GM18498 (cell line): ENCODE measurements around the gene DDX51.

ENCODE experiments used
- ATAC-seq: cut with Tn5 transposase; IDR thresholded peaks from one replicate; pipeline ENCODE4 v1.9.1; 2021; ENCODE audit warnings: mild to moderate bottlenecking, moderate library complexity; ENCODE audit not compliant: unreplicated experiment

The DDX51 gene

DNA sequence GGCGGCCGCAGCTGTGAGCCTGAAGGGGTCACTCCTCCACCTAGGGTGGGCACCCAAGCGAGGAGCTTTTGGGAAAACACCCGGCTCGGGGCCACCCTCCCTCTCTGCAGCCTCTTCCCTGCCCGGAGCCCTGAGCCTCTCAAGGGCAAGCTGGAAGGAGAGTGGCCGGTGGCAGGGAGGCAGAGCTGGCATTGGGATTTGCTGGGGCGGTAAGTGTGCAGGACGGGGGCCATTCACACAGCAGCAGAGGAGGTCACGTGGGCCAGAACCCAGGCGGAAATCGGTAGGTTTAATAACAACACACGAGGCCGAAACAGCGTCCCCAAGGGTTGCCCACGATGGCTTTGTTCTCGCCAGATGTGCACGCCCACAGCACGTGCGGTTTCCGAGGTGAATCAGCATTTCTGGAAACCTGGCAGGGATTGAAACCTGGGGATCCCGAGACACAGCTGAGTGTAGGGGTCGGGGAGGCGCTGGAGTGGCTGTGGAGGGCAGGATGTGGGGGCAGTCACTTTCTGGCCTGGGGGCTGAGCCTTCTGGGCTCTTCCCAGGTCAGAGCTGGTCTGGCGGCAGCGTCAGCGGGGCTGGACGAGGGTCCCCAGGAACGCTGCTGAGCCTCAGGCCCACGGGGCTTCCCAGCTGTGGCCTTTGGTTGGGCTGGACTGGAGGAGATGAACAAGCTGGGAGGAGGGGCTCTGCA is 23.6 kb upstream of the DDX51 start:
- no peak for ATAC-seq

GRCh38 chr12:132166801-132167591 is 22.9 kb upstream of the DDX51 start:
- ATAC-seq, result no peak

- no peak for ATAC-seq
Measured at GRCh38 chr12:132166093-132166492, 22.0 kb upstream of the DDX51 start.

DNA sequence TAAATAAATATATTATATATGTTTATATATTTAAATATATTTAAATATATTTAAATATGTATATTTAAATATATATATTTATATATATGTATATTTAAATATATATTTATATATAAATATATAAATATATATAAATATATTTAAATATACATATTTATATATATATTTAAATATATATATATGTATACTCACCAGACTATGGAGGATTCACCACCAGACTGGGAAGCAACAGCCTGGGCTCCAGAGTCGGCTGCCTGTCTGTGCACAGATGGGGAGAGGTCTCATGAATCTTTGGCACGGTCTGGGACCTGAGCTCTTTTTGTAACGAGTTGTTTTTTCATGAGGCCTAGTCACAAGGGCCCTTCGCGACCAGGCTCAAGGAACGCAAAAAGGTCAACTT is 21.5 kb upstream of the DDX51 start:
- no peak for ATAC-seq

GRCh38 chr12:132164426-132164825 is 20.3 kb upstream of the DDX51 start:
- ATAC-seq, result no peak

- no peak for ATAC-seq
Measured at GRCh38 chr12:132163911-132164288, 19.8 kb upstream of the DDX51 start.

- ATAC-seq, result no peak
Measured at GRCh38 chr12:132163041-132163910, 19.2 kb upstream of the DDX51 start.

- no peak for ATAC-seq
Measured at GRCh38 chr12:132162508-132163031, 18.5 kb upstream of the DDX51 start.

- ATAC-seq, result no peak
Measured at GRCh38 chr12:132161796-132162507, 17.8 kb upstream of the DDX51 start.

- no peak for ATAC-seq
Measured at GRCh38 chr12:132161036-132161781, 17.1 kb upstream of the DDX51 start.

- no peak for ATAC-seq
Measured at GRCh38 chr12:132160601-132161035, 16.5 kb upstream of the DDX51 start.

GRCh38 chr12:132160016-132160415 is 15.9 kb upstream of the DDX51 start:
- no peak for ATAC-seq

GRCh38 chr12:132159555-132160003 is 15.5 kb upstream of the DDX51 start:
- no peak for ATAC-seq

DNA sequence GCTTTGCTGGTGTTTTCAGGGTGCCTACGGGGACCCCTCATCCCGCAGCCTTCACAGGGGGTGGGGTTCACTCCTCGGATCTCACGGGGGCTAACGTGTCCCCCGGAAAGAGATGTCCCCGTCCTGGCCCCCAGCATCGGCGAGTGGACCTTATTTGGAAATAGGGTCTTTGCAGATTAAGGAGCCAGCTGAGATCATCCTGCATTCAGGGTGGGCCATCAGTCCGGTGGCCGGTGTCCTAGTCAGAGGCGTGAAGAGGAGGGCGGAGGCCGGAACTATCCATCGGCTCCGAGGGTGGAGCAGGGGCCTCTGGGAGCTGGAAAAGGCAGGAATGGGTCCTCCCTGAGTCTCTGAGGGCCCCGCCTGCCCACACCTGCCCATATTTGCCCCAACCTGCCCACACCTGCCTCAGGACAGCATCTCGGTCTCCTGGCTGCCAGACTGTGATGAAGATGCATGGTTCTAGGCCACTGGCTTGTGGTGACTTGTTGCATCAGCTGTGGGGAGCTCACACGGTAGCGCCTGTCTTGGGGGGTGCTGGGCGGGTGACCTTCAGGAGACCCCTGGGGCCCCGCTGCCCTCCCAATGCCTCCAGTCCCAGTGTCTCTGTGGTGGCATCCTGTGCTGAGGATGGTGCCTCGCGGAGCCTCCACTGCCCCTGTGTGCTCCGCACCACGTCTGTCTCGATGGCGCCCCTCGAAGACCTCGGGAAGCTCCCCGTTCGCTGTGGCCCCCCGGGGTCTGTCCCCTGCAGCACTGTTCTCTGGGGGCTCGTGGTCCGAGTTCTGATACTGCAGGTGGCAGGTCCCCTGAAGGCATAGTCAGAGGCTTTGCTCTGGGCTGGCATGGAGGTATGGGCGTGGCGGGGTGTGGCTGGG is 14.8 kb upstream of the DDX51 start:
- ATAC-seq, result no peak

- no peak for ATAC-seq
Measured at GRCh38 chr12:132157733-132158409, 13.8 kb upstream of the DDX51 start.

- ATAC-seq, result no peak
Measured at GRCh38 chr12:132156573-132157325, 12.6 kb upstream of the DDX51 start.

DNA sequence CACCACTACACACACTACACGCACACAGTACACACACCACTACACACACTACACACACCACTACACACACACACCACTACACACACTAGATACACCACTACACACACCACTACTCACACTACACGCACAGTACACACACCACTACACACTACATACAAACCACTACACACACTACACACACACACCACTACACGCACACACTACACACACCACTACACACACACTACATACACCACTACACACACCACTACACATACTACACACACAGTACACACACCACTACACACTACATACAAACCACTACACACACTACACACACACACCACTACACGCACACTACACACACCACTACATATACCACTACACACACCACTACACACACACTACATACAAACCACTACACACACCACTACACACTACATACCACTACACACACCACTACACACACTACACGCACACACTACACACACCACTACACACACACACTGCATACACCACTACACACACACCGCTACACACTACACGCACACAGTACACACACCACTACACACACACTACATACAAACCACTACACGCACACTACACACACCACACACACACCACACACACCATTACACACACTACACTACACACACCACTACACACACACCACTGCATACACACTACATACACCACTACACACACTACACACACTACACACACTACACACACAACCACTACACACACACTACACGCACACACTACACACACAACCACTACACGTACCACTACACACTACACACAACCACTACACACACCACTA is 11.9 kb upstream of the DDX51 start:
- ATAC-seq, result no peak
